Stimulated activated CD8-positive, alpha-beta memory T cell treated with anti-CD3 and anti-CD28 coated beads, Interleukin-15, amount 100 ng/mL, for 48 hours (primary cell): ENCODE data around the gene PLEKHA7.
"Not testable (repeated sequence)": the region's sequence is repeated elsewhere in the genome, so short reads cannot be mapped to it uniquely, and the experiment has no call there.

Experiments
- DNase-seq, 2 donors: peaks; one replicate each; pipeline ENCODE4 v3.0.0-alpha.2; 2020; ENCODE audit warnings: low read depth in 2 of 2

PLEKHA7 gene

DNA sequence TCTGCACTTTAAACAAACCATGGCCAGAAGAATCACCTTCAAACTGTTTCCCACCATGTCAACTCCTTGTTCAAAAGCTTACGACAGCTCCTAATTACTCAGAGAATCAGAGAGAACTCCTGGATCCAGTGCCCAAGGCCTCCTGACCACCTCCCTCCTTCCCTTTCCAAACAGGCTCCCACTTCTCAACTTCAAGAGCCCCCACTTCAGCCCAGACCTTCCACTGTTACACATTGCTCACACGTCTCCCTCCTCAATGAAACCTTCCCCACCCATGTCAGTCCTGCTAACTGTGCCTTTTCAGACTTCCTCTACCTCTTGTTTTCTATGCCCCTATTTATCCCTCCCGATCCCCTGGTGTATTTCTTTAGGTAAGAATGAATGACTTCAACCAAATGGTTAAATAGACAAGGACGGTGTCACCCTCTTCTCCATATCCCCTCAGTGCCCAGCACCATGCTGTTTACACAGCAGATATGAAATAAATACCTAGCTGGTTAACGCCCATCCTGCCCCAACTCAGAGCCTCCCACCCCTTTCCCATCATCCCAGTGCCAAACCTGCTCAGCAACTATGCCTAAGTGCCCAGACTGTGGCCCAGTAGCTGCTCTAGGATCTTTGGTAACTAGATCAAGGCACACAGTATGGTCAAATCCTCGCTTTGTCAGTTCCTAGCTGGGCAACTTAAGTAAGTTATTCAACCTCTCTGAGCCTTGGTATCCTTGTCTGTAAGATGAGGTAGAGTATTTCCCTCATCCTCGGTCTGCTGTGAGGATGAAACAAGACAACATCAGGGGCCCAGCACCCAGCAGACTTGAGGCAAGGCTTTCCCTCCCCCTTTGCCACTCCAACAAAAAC, 36.8 kb downstream of the PLEKHA7 start:
- no peak for DNase-seq

DNA sequence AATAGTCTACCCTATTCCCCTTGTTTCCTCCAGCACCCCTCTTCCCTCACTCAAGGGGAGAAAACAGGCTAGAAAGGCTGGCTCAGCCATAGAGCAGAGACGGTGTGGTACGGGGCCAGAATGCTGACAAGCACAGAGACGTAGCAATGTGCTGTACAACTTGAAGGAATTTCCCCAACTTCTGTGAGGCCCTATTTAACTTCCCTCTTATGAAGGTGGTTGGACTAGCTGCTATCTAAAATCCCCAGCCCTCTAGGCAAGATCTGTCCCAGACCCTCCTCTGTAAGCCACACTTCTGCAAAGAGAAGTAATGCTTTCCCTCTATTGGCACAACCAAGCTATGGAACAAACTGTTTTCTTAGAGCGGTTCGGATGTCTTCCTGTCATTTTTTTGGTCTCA, 37.8 kb downstream of the PLEKHA7 start:
- no peak for DNase-seq

- no peak for DNase-seq
Measured at GRCh38 chr11:16975906-16976305, 38.3 kb downstream of the PLEKHA7 start.

DNA sequence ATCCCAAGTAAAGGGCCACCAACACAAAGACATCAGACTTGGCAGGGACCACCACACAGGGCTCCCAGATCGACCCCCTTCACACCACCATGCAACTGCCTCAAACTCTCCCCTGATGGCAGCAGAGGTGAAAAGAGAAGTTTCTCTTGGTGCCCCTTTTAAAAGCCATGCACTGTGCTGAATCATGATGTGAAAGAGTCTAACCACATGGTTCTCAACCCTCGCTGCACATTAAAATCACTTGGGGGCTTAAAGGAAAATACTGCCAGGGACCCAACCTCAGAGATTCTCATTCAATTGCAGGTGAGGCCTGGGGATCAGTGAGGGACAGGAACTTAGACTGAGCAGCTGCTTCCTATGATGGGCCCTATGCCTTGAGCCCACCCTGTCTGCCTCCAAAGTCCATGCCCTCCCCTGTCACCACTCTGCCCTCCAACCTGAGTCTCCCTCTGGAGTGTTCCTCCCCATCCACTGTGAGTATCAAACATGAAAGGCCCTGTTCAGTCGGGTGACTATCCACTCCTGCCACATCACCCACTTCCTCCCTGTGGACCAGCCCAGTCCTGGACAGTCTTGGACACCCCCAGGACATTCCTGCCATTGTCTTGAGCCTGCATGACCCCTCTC, 40.8 kb downstream of the PLEKHA7 start:
- DNase-seq: no peak

- DNase-seq: no peak
Measured at GRCh38 chr11:16969010-16969999, 44.9 kb downstream of the PLEKHA7 start.

- DNase-seq: no peak
Measured at GRCh38 chr11:16968196-16968595, 46.0 kb downstream of the PLEKHA7 start.

DNA sequence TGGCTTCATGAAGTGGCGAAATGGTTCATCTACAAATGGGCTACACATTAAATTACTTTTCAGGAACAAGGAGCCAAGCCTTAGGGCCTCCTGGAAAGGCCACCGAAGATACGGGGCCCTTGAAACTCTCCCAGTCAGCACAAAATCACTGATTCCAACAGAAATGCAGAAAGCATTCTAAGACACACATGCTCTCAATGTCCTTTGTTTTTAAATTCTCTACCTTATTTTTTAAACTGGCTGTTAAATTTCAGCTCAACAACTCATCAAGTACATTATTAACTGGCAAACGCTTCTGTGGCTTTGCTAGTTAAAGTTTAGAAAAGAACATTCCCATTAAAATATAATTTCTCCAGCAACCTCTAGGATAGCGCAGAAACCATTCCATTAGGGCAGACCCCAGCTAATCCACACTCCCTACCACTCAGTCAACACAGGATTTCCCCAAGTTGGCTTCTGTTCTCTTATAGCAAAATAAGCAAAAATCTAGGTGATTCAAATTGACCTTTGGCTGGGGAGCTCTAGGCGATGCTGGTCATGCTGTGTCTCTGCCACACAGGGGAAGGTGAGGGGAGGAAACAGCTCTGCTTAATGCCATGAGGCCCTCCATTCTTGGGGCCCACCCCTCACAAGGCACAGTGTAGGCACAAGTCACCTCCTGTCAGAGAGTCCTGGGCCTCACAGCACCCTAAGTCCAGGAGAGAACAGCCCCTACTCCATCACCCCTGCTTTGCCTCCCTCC, 47.1 kb downstream of the PLEKHA7 start:
- no peak for DNase-seq

- no peak for DNase-seq
Measured at GRCh38 chr11:16964501-16964900, 49.7 kb downstream of the PLEKHA7 start.

- DNase-seq: no peak
Measured at GRCh38 chr11:16963316-16963876, 50.8 kb downstream of the PLEKHA7 start.

DNA sequence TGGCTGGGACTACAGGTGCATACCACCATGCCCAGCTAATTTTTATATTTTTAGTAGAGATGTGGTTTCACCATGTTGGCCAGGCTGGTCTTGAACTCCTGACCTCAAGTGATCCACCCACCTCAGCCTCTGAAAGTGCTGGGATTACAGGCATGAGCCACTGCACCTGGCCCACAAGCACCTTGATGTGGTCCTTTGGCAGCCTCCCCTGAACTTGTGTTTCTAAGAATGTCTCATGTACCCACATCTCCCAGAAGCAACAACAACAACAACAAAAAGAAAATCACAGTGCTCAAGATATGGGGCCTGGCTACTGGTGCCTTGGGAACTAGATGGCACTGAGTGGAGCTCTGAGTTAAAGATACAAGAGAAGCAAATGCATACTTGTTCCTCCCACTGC, 51.6 kb downstream of the PLEKHA7 start:
- not testable (repeated sequence) for DNase-seq

- DNase-seq: no peak
Measured at GRCh38 chr11:16962146-16962545, 52.1 kb downstream of the PLEKHA7 start.

GRCh38 chr11:16960250-16960649, 54.0 kb downstream of the PLEKHA7 start:
- DNase-seq: no peak

- no peak for DNase-seq
Measured at GRCh38 chr11:16959602-16960001, 54.6 kb downstream of the PLEKHA7 start.

DNA sequence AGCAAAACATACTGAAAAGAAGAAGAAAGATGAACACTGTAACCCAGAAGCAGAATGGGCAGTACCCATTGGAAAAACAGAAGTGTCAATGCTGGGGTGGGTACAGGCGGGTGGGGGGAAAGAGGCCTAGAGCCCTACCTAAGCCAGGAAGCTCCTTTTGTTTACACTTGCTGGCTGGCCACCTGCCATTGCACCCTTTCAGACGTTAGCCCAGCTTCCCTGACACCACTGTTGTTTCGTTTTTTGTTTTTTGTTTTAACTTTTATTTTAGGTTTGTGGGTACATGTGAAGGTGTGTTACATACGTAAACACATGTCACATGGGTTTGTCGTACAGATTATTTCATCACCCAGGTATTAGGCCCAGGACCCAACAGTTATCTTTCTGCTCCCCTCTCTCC, 55.4 kb downstream of the PLEKHA7 start:
- DNase-seq: no peak

GRCh38 chr11:16956538-16957153, 57.6 kb downstream of the PLEKHA7 start:
- DNase-seq: no peak

DNA sequence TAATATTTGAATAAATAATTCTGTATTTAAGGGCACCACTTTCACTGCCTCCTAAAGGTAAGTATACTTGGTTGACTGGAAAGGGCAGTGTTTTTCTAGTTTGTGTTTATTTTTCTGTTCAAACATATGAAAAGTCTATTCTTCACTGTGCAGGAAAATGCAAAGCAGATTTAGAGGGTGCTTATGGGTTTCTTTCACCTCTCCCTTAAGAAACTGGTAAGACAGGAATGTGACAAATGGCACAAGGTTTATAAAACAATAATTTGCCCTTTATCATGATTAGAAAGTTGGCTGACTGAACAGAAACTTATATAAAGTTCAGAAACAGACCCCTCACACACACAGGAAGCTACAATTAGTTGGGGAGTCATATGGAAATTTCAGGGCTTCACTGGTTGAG, 60.6 kb downstream of the PLEKHA7 start:
- DNase-seq: no peak

GRCh38 chr11:16946477-16947282, 67.5 kb downstream of the PLEKHA7 start:
- no peak for DNase-seq

- DNase-seq: peak; percentile 29 to 42
Measured at GRCh38 chr11:16945671-16946469, 68.3 kb downstream of the PLEKHA7 start.

DNA sequence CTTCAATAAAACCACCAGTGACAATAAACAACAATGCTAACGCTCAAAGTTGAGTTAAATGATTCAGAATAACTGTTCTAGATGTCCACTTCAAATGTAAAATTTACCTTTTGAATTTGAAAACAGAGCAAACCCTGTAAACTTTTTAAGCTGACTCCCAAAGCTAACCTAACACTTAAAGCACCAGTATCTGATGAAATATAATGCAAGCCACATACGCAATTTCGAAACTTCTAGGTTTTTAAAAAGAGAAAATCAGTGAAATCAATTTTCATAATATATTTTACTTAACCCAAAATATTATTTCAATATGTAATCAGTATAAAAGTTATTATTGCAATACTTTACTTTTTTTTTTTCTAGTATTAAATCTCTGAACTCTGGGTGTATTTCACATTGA, 71.3 kb downstream of the PLEKHA7 start:
- DNase-seq: no peak
